Choroid plexus epithelial cell (primary cell): ENCODE measurements around the gene FANCI.
A peak's percentile ranks its signal among the peaks of the same experiment; 100 is the strongest.

Experiments
- DNase-seq: peaks from one replicate; pipeline ENCODE4 v3.0.0-alpha.2; 2010; ENCODE audit warnings: low read depth
- H3K4me3 ChIP-seq: 2 replicates; pipeline ENCODE4 v1.5.1; 2011; ENCODE audit warnings: low read depth, mild to moderate bottlenecking, control low read depth, low read length, moderate library complexity
- CTCF ChIP-seq: conservative IDR thresholded peaks from 2 replicates; pipeline ENCODE4 v1.5.1; 2011; ENCODE audit warnings: low read depth, mild to moderate bottlenecking, control low read depth, inconsistent platforms, low read length, moderate library complexity

The FANCI gene

GRCh38 chr15:89326316-89326715 is 82.5 kb downstream of the FANCI start:
- H3K4me3 ChIP-seq: no peak overlapping the region
- no peak for DNase-seq
- TF ChIP-seq CTCF: no peak

DNA sequence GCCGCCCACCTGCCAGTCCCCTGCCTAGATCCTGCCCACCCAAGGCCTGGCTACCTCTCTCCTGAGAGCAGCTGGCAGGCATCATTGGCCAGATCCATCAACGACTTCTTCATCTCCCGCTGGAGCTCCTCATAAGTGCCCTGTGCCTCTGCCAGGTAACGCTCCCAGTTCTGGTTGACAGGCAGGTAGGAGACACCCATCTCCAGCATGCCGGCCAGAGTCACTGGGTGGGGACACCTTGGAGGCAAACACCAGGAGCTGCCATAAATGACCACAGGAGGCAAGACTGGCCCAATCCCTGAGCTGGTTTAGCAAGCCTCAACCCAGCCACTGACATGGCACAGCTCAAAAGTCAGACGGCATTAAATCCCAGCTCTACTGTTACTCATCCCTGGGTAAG is 83.3 kb downstream of the FANCI start:
- H3K4me3 ChIP-seq: no peak overlapping the region
- DNase-seq: no peak
- TF ChIP-seq CTCF: no peak

DNA sequence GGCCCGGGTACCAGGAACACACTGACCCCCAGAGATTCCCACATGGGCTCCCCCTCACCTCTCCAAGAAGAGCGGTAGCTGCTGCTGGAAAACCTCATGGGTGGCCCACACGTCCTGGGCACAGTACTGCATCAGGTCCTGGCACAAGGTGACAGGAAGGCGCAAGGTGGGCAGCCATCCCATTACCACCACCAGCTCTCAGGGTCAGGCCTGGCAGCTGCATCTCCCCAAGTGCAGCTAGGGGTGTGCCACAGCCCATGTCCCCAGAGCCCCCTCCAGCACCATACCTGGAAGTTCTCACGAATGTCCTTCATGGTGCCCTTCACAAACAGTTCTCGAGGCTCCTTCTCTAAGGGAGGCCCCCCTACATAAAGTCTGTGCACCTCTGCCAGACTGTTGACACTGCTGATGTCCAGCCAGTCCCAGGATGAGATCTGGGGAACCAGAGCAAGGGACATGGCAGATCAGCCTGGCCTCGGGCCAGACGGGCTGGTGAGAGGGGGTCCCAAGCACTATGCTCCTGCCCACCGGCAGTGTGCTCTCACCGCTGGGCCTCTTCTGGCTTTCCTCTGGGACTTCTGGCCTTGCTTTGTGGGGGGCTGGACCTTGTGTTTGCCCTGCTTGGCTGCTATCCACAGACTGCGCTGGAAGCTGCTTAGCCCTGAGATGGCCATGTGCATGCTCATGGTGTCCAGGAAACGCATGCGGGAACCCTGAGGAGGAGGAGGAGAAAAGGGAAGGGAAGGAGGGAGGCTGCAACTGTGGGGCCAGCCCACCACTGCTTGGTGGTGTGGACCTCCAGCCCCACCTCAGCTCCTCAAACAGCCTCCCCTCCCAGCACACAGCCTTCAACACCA is 84.8 kb downstream of the FANCI start:
- no peak for TF ChIP-seq CTCF
- no peak for DNase-seq
- H3K4me3 ChIP-seq: no peak overlapping the region

GRCh38 chr15:89329329-89330084 is 85.7 kb downstream of the FANCI start:
- no peak overlapping the region for H3K4me3 ChIP-seq
- no peak for TF ChIP-seq CTCF
- no peak for DNase-seq

DNA sequence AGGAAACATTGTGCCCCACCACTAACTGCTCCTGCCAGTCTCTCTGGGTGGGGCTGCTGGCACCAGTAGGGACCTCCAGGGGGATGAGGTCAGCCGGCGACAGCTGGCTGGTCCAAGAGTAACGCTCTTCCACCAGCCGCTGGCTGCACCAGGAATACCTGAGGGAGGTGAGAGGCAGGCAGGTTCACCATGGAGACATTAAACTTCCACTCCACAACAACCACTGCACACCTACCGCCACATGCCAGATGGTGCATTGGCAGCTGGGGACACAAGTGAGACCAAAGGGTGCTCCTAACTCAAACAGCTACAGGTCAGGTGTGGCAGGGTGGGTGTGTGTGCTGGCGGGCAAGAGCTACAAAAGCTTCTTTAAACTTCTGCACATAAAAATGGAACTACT is 86.3 kb downstream of the FANCI start:
- no peak for DNase-seq
- no peak for TF ChIP-seq CTCF
- no peak overlapping the region for H3K4me3 ChIP-seq

DNA sequence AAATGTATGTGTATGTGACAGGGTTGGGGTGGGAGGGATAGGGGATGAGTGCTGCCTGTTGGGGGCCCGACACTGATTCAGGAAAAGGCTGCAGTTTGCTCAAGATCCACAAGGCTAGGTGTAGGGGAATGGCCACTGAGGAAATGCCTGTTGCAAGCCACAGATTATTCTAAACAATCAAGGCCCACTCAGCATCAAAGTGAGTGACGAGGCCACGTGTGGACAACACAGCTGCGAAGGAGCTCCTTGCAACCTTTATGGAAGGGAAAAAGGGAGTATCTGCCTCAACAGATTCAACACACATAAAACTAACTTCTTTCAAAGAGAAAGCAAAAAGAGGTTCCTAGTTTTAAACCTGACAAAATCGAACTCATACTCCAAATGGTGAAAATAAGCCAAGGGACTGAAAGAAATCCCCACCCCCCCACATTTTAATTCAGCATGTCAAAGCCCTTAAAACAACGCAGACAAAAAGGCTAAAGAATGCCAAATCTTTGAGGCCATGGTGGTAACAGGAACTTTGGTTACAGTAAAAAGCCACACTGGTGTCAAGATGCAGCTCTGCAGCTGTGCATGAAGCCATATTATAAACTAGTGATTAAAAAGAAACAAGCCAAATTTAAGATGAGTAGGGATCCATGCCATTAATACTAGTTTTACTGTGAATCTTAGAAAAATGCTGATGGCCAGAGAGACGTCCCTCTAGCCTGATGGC is 87.3 kb downstream of the FANCI start:
- DNase-seq: no peak
- H3K4me3 ChIP-seq: no peak overlapping the region

More for the DNA sequence above, 87.3 kb downstream of the FANCI start:
- TF ChIP-seq CTCF: peak; percentile 8
